CD4-positive, alpha-beta T cell treated with Interferon alpha-2 for 1 hour (primary cell): Measurements from ENCODE around the gene SUPT20H.
A peak's percentile ranks its signal among the peaks of the same experiment; 100 is the strongest.

Experiments
- DNase-seq, 2 donors: peaks; one replicate each; pipeline ENCODE4 v3.0.0-alpha.2; 2020 to 2022

The SUPT20H gene

DNA sequence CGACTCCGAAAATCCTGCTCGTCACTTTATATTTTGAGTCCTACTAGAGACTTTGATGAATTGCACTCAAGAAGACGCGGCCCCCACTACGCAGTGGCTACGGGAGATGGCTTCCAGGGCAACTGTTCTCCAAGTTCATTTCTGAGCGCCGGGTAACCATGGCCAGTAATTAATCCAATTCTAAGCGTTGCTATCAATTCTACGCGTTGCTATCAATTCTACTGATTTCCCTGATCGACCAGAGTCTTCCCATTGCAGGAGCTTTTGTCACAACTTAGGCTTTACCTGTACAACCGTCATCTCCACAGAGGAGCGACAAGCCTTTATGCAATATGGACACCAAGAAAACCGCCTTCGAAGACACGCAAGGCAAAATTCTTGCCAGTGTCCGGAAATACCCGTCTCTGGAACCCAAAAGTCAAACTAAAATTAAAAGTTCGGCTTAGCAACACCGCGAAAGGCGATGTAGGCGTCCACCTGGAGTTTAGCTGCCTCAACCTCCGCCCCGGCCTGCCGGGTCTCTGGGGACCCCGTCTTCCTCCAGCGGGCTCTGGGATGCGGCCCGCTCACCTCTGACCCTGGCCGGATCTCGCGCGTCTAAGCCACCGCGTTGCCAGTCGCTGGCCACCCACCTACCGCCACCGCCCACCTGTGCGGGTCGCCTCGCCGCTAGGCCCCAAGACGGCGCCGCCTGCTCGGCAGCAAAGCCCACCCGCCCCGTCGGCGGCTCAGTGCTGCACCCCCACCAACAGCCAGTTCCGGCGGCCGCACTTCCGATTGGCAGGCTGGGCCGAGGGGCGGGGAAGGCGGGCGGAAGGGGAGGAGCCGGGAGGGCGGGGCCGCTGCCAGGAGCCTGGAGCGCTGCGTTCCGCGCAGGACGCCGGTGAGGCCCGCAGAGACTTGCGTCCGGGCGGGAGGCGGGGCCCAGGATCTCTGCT, at the start of gene SUPT20H:
Gene SUPT20H, minus strand, starts transcription at position 779 of the 938 bp plus-strand sequence. CDS start 8,198 bp downstream, outside the sequence.
- DNase-seq: peak; percentile 90 to 94

- DNase-seq: no peak
These were observed 49.7 kb upstream of the SUPT20H start for GRCh38 chr13:37109051-37109678.

DNA sequence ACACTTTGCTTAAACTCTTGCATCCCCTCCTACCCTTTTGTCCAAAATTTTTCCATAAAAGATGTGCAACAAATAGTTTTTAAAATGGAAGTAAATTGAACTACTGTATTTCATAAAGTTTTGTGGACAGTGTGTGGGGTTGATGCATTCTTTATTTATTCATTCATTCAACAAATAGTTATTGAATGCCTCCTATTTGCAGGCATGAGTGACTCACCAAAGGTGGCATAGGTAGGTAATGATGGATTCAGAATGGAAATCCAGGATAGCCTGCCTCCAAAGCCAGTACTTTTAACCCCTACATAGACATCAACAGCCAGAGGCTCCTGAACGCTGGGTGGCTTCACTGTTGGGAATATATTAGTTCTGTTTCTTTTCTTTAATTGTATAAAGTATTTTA, 48.4 kb upstream of the SUPT20H start:
- no peak for DNase-seq

DNA sequence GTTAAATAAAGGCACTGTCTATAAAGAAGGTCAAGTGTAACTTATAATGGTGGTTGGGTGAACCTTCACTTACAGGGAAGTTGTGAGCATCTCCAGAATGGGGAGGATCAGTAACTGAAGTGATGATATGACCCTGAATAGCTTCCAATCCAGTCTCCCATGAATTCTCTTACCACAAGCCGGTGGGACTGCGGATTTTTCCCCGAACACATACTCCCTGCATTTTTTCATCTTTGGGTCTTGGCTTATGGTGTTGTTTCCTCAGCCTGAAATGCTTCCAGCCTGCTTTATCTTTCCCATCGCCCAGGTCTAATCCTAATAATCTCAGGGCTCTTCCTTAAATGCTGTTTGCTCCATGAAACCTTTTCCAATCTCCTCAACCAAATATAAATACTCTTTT, 48.0 kb upstream of the SUPT20H start:
- DNase-seq: no peak

GRCh38 chr13:37106642-37107041, 47.2 kb upstream of the SUPT20H start:
- no peak for DNase-seq

- no peak for DNase-seq
These were observed 45.8 kb upstream of the SUPT20H start, which contains the start of gene CSNK1A1L for GRCh38 chr13:37105251-37105714. TSS of gene CSNK1A1L (minus strand) at chr13:37105664. CDS start at chr13:37105256, 408 bp downstream.

- DNase-seq: no peak
These were observed 43.4 kb upstream of the SUPT20H start for GRCh38 chr13:37102896-37103295.

DNA sequence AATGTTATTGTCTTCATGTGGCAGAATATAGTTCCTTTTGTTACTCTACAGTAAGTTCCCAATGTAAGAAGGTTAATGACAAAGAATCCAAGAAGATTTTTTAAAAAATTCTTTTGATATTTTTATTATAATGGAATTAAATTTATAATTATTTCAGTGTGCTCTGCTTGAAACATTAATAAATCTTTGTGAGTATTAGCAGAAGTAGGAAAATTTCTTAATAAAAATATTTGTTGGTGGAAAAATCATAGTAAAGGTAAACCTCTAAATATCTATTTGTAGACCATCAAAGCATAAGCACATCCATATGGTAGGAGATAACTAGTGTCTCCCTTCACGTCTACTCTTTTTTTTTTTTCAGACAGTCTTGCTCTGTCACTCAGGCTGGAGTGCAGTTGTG, 41.7 kb upstream of the SUPT20H start:
- DNase-seq: no peak

DNA sequence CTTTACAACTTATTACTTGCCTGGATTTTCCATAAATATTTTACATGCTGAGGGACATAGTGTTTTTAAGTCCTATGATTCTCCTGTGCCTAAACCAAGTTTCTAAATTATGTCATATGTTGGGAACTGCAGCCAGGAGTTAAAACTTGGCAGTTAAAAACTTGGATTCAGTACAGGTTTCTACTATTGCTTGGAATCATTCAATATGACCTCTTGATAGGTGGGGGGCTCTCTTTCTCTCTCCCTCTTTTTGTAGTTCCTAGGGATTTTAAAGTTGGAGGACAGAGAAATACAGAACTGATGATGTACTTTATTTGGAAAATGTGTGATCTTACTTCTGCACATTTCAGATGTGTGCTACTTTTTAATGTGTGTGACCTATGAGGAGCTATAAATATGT, 41.2 kb upstream of the SUPT20H start:
- DNase-seq: no peak

DNA sequence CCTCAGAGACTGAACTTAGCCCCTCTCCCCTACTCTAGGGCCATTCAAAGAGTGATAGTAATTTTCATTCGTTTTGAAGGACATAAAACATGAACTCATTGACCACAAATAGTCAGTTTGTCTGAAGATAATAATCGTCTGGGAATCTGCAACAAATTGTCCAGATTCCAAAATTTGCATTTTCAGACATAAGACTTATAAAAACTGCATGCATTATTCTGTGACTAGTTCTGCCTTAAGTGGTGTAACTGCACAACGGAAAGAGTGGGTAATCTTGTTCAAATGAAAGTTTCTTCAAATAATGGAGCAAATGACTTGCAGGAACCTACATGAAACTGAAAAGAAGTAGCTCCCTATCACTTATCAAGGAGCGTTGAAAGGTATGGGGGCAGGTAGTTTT, 37.6 kb upstream of the SUPT20H start:
- DNase-seq: no peak

DNA sequence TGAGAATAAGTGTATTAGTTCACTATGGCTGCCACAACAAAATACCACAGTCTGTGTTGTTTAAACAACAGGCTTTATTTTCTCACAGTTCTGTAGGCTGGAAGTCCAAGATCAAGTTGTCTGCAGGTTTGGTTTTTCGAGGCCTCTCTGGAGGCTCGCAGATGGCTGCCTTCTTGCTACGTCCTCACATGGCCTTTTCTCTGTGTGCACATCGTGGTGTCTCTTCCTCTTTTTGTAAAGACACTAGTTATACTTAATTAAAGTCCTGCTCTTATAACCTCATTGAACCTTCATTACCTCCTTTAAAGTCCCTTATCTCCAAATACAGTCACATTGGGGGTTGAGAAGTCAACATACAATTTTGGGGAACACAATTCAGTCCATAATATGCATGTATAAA, 35.4 kb upstream of the SUPT20H start:
- DNase-seq: no peak

GRCh38 chr13:37094099-37094498, 34.6 kb upstream of the SUPT20H start:
- no peak for DNase-seq

DNA sequence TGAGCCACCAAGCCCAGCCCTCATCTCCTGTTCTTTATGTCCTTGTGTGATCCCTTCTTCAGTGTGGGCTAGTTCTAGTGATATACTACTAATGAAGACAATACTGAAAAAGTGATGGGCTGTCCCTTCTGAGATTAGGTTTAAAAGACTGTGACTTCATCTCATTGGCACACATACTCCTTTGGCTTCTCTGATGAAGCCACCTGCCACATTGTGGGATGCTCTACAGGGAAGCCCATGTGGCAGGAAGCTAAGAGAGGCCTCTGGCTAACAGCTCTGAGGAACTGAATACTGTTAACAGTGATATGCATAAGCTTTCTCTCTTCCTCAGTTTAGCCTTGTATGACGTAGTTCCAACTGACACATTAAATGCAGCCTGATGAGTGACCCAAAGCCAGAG, 32.3 kb upstream of the SUPT20H start:
- DNase-seq: no peak

DNA sequence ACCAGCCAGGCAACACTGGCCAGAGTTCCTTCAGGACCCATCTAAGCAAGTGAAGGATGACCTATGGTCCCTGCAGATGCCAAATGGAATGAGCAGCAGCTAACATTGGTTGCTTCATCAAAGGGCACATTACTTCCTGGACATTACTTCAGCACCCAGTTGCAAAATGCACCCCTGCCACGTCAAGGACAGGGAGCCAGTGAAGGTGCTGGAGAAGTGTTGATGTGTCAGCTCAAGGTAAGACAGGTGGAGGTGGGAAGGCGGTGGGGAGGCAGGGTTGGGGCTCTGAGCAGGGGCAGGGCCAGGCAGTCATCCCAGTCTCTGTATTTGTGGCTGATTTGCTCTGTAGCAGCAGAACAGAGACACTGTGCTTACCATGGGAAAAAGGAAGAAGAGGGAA, 31.4 kb upstream of the SUPT20H start:
- no peak for DNase-seq

GRCh38 chr13:37089495-37089894, 30.0 kb upstream of the SUPT20H start:
- DNase-seq: no peak

- no peak for DNase-seq
These were observed 28.0 kb upstream of the SUPT20H start for GRCh38 chr13:37087486-37087885.

- DNase-seq: no peak
These were observed 26.1 kb upstream of the SUPT20H start for GRCh38 chr13:37085606-37086005.

- no peak for DNase-seq
These were observed 17.3 kb upstream of the SUPT20H start for GRCh38 chr13:37076818-37077217.

- no peak for DNase-seq
These were observed 15.7 kb upstream of the SUPT20H start for GRCh38 chr13:37075164-37075563.

DNA sequence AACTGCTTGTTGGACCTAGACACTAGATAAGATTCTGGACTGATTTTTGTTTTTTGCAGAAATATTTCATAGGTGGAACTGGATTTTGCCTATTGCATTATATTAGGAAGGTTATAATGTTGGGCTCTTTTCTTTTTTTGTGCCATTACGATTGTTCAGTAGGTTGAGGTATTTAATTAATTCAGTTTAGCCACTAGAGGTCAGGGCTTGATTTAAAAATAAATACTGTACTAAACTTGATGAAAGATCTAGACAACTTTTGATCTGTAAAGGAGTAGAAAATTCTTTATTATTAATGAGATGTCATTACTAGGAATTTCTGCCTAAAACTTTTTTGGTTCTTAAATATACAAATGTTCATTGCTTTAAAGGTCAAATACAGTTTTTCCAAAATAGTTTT, 15.2 kb upstream of the SUPT20H start:
- DNase-seq: peak in 1 of 2 donors; percentile 23

GRCh38 chr13:37072024-37072423, 12.5 kb upstream of the SUPT20H start:
- DNase-seq: no peak

- no peak for DNase-seq
These were observed 11.5 kb upstream of the SUPT20H start for GRCh38 chr13:37070956-37071355.

DNA sequence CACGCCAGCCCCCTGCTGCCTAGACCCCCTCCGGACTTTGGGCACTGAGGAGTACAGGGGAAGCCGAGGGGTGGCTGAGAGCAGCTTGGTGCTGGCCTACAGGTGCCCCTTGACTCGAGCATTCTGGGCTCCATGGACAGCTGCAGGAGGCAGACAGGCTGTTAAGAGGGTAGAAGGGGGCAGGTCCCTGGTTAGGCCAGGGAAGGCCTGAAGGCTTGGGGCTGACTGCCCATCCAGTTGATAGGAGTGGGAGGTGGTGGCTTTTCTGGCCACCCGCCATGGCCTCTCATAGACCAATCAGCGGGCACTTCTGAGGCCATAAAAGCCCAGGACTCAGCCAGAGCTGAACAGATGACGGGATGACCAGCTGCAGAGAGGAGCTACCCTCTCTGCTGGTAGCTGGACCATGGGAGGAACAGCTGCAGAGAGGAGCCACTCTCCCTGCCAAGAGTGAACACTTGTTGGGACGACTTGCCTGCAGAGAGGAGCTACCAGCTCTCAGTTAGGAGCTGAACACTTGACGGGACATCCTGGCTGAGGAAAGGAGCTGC, 10.7 kb upstream of the SUPT20H start:
- DNase-seq: no peak
